GM15510 (cell line): Measurements from ENCODE around the gene FAN1.

Experiments
- POLR2A ChIP-seq: IDR thresholded peaks from 3 replicates; pipeline ENCODE4 v1.6.1; 2011; ENCODE audit warnings: borderline replicate concordance; ENCODE audit not compliant: insufficient read length; ENCODE audit errors: extremely low read depth

The FAN1 gene

DNA sequence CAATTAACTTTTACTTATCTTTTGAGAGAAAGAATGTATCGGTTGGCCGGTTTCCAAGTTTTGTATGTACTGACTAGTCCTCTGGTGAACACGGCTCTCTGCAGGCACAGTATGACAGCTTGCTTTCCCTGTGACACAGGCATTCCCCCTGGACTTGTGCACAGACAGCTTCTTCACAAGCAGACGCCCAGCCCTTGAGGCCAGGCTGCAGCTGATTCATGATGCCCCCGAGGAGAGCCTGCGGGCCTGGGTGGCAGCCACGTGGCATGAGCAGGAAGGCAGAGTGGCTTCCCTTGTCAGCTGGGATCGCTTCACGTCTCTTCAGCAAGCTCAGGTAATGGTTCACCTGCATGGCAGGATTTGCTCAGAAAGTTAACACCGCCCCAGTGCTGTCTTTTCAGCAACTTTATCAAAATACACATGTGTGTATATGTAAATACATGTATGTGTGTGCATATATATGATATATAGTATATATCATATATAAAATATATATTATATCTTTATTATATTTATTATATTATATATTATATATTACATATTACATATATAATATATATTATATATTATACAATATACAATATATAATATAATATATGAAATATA, 25.5 kb downstream of the FAN1 start:
- TF ChIP-seq POLR2A = no peak

DNA sequence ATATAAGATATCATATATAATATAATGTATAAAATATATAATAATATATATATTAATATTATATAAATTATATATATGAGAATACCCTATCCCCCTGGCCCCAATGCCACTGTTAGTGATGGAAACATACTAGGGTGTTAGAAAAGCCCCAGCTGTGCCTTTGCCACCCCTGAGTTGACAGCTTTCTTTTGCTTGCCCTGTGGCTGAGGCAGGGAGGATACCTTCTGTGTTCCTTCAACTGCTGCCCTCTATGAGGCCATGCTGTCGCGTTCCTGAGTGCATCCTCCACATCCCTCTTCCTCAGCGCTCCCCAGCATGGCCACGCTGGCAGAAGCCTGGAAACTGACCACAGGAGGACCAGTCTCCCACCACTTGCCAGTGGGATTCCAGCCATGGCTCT, 26.3 kb downstream of the FAN1 start:
- TF ChIP-seq POLR2A = no peak

DNA sequence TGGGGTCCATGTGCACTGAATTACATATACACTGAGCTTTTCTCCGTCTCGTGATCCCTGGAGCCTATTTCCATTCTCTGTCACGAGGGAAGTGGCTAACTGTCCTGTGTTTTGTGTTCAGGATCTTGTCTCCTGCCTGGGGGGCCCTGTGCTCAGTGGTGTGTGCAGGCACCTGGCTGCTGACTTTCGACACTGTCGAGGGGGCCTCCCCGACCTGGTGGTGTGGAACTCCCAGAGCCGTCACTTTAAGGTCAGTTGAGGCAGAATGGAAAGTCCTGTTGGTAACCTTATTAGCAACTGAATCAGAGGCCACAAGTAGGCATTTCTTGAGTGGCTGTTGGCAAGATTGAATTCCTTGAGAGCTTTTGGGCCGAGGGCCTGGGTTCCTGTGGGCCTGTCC, 26.7 kb downstream of the FAN1 start:
- no peak for TF ChIP-seq POLR2A

DNA sequence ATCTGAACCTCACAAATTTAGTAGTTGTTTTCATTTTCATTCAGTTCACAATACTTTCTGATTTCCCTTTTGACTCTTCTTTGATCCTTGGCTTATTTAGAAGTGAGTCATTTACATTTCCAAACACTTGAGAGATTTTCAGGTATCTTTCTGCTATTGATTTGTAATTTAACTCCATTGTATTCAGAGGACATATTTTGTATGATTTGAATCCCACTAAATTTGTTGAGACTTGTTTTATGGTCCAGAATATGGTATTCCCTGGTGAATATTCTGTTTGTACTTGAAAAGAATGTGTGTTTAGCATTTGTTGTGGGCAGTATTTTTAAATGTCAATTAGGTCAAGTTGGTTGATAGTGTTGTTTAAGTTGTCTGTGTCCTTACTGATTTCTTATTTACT, 29.6 kb downstream of the FAN1 start:
- no peak for TF ChIP-seq POLR2A

DNA sequence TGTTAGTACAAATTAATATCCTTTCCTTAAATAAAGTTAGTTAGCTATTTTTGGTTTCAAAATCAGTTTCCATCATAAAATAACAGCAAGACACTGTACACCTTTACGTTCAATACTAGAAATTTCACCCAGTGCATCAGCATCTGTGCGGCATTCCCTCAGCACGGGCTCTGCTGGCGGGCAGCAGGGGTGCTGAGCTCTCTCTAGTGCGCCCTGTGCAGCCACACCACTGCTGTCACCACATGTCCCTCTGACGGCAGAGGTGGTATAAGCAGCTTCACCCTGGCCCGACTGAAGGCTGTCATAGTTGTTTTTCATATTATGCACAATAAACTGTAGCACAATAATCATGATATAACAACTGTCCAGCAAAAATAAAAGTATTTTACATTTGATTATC, 35.4 kb downstream of the FAN1 start:
- TF ChIP-seq POLR2A = no peak

DNA sequence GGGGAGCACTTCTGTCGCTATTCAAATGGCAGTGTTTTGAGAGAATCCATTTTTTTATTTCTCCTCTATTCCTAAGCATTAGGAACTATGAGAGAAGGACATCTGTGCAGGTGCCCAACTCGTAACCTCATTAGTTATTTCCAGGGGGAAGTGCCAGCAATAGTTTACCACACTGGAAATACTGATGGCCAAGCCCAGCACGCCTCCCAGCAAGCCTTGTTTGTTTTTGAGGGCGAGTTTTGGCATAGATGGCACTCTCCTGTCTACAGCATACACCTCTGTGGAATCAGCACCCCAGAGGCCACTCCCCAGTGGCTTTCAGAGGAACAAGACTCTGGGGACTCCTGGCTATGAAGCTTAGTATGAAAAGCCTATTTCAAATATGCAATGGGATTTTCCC, 36.6 kb downstream of the FAN1 start:
- no peak for TF ChIP-seq POLR2A

DNA sequence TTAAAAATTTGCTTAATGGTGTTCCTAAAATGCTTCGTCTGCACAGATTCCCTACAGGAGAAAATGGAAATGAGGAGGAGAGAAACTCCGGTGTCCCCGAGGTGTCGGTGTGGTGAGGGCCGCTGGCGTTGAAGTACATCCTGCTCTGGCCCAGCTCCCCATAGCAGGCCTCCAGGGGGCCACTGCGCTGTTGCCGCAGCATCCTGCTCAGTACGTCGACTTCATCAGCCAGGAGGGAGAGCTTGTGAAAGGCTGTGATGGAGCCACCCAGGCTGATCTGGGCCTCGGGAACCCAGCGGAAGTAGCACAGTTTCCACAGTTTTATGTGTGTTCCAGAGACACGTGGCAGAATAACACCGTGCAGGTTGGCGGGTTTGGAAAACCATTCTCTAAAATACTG, 37.8 kb downstream of the FAN1 start:
- no peak for TF ChIP-seq POLR2A

DNA sequence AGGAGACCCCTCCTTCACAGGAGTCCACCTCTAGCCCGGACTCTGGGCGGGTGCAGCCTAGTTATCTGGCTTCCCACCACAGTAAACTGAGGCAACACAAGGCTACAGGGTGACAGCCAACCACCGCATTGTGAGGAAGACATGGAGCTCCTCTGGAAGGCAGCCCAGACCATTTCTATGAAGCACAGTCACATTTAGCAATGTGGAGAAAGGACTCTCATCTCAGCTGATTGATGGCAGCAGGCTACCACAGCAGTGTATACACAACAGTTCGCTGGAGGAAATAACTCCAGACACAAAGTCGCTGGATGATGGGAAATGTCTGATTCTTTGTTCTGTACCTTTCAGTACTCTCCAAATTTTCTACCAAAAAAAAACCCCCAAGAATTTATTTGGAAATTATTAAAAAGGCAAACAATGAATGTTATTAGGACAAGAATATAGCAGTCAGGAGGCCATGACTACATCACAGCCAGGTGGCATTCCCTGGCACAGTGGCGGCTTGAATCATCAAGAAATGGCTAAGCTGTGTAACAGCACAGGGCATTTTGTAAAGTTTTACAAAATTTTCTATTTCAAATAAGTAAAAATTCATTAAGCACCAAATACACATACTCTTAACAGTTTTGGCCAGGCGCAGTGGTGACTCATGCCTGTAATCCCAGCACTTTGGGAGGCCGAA, 40.1 kb downstream of the FAN1 start:
- TF ChIP-seq POLR2A = no peak

DNA sequence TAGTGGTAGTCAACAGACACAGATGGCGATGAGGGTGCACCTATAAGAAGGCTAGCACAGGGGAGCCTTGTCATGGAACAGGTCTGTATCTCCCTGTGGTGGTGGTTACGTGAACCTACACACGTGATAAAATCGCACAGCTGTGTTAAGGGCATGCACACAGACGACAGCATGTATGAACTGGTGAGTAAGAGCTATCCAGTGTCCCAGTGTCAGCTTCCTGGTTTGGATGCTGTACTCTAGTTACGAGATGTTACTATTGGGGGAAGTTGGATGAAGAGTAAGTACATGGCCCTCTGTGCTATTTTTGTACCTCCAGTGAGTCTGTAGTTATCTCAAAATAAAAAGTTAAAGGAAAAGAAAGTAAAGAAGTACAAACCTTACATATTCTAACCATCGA, 49.5 kb downstream of the FAN1 start:
- no peak for TF ChIP-seq POLR2A

DNA sequence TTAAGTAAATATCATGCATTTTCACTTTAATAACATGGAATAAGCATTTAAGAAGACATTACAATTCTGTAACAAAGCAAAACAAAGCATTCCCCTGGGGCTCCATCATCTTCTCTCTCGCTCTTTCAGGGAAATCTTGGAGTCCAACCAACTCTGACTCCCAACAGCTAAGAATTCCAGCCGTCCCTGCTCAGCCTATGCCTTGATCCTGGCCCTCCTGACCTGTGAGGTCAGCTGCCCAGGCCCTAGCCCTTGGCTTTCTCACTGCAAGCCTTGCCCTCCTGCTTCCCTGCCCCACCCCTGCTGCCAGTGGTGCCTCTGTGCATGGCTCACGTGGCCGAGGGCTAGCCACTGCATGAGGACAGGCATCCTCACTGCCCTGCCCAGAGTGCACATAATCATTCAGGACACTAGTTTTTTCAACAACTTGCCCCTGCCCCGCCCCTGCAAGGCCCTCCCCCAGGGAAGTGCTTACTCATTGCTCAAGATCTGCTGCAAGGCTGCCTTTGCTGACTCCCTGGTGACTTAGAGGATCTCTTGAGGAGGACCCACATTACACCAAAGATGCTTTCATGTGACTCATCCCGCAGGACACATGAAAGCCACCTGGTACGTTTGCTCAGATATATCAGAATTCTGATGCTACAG, 50.1 kb downstream of the FAN1 start:
- no peak for TF ChIP-seq POLR2A

DNA sequence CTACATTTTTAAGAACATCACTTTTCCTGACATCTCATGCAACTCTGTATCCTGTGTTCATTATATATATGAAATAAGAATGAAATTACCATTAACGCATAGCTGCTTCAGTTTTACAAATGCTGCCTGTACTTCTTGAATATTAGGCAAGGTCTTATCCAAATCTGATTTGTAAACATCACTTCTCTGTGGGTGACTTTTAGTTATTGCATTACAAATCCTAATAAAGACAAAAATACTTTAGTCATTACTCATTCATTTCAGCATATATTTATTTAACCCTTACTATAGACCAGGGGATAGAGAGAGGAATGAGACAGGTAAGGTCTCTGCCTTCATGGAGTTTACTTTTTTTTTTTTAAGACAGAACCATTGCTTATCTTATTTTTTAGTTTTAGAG, 51.0 kb downstream of the FAN1 start:
- TF ChIP-seq POLR2A = no peak

DNA sequence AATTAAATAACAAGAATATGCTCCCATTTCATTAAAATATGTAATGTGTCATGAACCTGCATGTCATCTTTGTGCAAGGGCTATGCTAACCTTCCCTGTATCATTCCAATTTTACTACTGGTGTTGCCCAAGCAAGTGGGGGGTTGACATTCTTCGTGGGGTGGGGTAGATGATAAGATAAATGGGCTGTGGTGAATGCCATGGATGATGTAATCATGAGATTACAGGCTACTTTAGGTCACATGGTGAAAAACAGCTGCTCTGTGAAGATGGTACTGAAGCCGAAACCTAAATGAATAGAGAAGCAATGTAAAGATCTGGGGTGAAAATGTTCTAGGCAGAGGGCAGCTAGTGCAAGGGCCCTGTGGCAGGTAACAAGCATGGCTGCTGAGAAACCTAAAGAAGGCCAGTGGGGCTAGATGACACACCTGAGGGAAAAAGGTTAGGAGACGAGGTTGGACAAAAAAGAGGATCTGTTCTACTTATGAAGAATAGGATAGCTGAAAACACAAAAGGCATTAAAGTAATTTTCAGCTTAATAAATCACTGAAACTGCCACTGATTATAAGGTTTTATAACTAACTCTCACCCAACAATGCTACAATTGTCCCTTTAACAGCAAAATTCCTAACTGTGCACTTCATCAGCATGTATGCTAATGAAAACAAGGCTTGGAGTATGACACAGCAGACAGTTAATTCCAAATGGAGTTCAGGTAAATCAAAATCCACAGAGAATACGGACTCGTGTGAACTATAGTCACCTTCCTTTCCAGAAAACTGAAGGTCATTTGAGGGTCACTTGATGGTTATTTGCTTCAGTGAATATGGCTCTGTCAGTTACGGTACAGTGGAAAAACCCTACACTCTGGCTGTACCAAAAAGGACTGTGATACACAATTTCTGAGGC, 52.8 kb downstream of the FAN1 start:
- TF ChIP-seq POLR2A = no peak

DNA sequence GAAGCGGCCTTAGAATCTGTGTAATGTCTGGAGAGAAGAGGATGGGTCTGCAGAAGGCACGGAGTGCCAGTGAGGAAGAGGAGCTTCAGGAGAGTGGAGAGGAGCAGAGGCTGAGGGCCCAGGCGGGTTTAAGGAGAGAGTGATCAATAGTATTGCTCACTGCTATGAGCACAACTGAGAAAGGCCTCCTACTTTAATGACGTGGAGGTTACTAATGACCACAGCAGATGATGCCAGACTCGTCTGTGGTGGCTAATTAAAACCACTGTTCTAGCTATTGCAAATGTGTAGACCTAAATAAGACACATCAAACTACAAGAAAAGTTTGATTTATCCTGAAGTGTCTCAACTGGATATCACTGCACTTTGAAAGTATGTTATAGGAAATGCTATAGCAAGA, 54.5 kb downstream of the FAN1 start:
- no peak for TF ChIP-seq POLR2A

DNA sequence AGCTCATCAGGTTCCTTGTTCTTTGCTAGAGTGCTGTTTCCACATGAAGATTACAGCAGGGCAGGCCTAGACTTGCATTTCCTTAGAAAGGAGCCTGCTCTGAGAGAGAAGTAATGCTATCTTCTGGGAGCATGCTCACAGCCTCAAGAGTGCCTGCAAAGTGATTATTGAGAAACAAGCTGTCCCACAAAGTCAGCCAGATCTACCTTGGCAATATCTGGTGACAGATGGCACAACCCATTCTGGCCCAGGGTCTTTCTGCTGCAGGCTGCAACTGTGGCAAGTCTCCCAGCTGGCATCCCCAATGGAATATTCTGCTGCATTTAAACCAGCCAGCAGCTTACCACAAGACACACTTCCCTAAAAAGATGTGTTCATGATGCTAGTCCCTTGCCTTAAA, 58.4 kb downstream of the FAN1 start:
- TF ChIP-seq POLR2A = no peak

DNA sequence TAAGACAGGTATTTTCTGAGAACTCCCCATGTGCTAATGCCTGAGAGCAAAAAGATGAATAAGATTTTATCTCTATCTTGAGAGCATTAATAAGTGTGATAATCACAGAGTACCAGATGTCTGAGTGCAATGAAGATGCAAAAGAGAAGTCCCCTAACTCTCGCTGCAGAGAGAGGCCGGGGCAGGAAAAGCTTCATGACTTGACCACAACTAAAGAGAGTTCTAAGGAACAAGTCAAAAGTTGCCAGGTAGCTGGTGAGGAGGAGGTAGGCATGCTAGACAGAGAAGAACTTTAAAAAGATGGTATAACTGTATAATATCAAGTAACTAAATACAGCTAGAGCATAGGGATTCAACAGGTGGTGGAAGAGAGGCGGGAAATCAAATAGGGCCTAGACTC, 58.9 kb downstream of the FAN1 start:
- TF ChIP-seq POLR2A = no peak

DNA sequence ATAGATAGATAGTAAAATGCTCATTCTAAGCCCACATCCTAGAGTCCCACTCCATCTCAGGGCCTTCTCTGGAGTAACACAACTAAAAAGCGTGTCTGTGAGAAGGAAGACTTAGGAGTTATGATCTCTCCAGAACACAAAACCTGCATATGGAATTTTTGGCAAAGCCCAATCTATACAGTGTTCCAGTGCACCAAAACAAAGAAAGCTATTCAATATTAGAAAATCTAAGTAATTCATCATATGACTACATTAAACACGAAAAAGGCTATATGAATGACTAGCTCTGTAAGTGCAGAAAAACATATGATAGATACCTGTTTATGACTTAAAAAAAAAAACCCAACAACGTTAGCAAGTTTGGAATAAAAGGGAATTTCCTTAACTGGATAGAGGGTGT, 60.0 kb downstream of the FAN1 start:
- TF ChIP-seq POLR2A = no peak

DNA sequence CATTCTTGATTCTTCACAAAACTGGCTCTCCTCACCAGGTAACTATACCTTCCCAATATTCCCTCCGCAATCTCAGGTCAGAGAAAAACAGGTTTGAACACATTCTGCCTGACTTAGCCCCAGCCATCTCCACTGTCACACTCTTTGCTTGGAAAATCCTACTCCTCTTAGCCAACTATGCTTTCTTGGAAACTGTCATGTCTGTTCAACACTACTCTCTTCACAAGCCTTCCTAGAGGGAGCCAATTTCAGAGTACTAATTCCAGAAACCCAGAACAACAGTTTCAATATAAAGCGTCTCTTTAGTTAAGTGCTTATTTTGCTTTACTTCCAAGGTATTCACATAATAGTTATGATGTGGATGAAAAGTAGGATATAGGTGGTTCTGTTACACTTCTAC, 66.0 kb downstream of the FAN1 start:
- no peak for TF ChIP-seq POLR2A
